SU-DHL-6 (cell line): ENCODE data around the gene CPE.

Source experiments
- H2AFZ ChIP-seq: fragments of 200-600 bp; sonication (generic); 2 replicates; pipeline ENCODE4 v1.6.1; 2014; ENCODE audit warnings: low read depth, mild to moderate bottlenecking, moderate library complexity, mixed read lengths, antibody characterized with exemption, low read length; ENCODE audit not compliant: severe bottlenecking
- H3F3A ChIP-seq: fragments of 200-600 bp; shearing (Covaris generic); 2 replicates; pipeline ENCODE4 v1.6.0; 2016; ENCODE audit warnings: antibody characterized with exemption, mild to moderate bottlenecking; ENCODE audit not compliant: insufficient read depth
- H3K27ac ChIP-seq: fragments of 200-600 bp; sonication (generic); 2 replicates; pipeline ENCODE4 v1.5.1; 2016; ENCODE audit warnings: low read depth, mild to moderate bottlenecking, low read length, moderate library complexity, mixed read lengths
- H3K27me3 ChIP-seq: fragments of 200-600 bp; sonication (generic), shearing (Covaris generic); 2 replicates; pipeline ENCODE4 v1.6.0; 2014; ENCODE audit warnings: mild to moderate bottlenecking, low read length
- H3K36me3 ChIP-seq: fragments of 200-600 bp; sonication (generic); 2 replicates; pipeline ENCODE4 v1.6.1; 2014; ENCODE audit warnings: mild to moderate bottlenecking, low read length, mixed read lengths
- H3K4me2 ChIP-seq: fragments of 300-600, 200-600 bp; shearing (Covaris generic), sonication (generic); 2 replicates; pipeline ENCODE4 v1.6.0; 2014; ENCODE audit warnings: low read length, low read depth, mild to moderate bottlenecking; ENCODE audit not compliant: poor library complexity, severe bottlenecking
- H3K4me3 ChIP-seq: fragments of 200-600 bp; sonication (generic); 2 replicates; pipeline ENCODE4 v1.5.1; 2014; ENCODE audit warnings: antibody characterized with exemption, low read length, mild to moderate bottlenecking, mixed read lengths; ENCODE audit not compliant: insufficient read depth, poor library complexity, severe bottlenecking
- H3K79me2 ChIP-seq: fragments of 200-600 bp; sonication (generic); 2 replicates; pipeline ENCODE4 v1.6.1; 2014; ENCODE audit warnings: mild to moderate bottlenecking, low read length, moderate library complexity; ENCODE audit not compliant: insufficient read depth
- H3K9ac ChIP-seq: fragments of 200-600 bp; sonication (generic); 2 replicates; pipeline ENCODE4 v1.7.0; 2014; ENCODE audit warnings: mild to moderate bottlenecking, low read length
- H3K9me2 ChIP-seq: fragments of 200-600 bp; sonication (generic); replicated peaks from 2 replicates; pipeline ENCODE4 v1.6.1; 2014; ENCODE audit warnings: low read length; ENCODE audit not compliant: insufficient read depth
- H3K9me3 ChIP-seq: fragments of 200-600 bp; sonication (generic); 2 replicates; pipeline ENCODE4 v1.6.1; 2014; ENCODE audit warnings: low read length, mixed read lengths; ENCODE audit not compliant: insufficient read depth
- H4K20me1 ChIP-seq: fragments of 200-600 bp; sonication (generic); 2 replicates; pipeline ENCODE4 v1.6.1; 2014; ENCODE audit warnings: low read depth, mild to moderate bottlenecking, antibody characterized with exemption, low read length, moderate library complexity, mixed read lengths
- CTCF ChIP-seq: fragments of 200-600 bp; sonication (generic); IDR thresholded peaks from one replicate; pipeline ENCODE4 v1.5.1; 2017; ENCODE audit warnings: antibody characterized with exemption, mild to moderate bottlenecking, low read length, moderate library complexity; ENCODE audit not compliant: insufficient read depth, poor library complexity, severe bottlenecking
- EZH2phosphoT487 ChIP-seq: fragments of 200-600 bp; sonication (generic), shearing (Covaris generic); conservative IDR thresholded peaks from 2 replicates; pipeline ENCODE4 v1.6.1; 2018; ENCODE audit warnings: mild to moderate bottlenecking, antibody characterized with exemption, low read length, moderate library complexity, mixed read lengths

CPE gene

DNA sequence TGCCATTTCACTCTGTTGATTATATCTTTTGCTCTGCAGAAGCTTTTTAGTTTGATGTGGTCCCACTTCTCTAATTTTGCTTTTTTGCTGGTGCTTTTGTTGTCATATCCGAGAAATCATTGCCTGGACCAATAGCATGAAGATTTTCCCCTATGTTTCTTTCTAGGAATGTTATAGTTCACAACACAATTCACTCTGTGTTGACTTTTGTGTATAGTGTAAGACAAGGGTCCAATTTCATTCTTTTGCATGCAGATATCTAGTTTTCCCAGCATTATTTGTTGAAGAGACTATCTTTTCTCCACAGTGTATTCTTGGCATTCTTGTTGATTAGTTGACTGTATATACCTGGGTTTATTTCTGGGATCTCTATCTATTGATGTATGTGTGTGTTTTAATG is 8.3 kb upstream of the CPE start:
- H3K4me3 ChIP-seq, result no peak overlapping the region
- no peaks in the 10 kb centered on the region for H4K20me1 ChIP-seq
- no peaks in the 10 kb centered on the region for H3K79me2 ChIP-seq
- H3K27ac ChIP-seq, result no peak overlapping the region
- no peaks in the 10 kb centered on the region for H3F3A ChIP-seq
- H3K9ac ChIP-seq, result no peak overlapping the region
- no peak overlapping the region for H3K4me2 ChIP-seq
- TF ChIP-seq EZH2phosphoT487 (no peak), CTCF (no peak)
- no peaks in the 10 kb centered on the region for H3K9me3 ChIP-seq
- H2AFZ ChIP-seq, result no peak overlapping the region
- H3K27me3 ChIP-seq, result no peaks in the 10 kb centered on the region
- no peaks in the 10 kb centered on the region for H3K9me2 ChIP-seq
- H3K36me3 ChIP-seq, result no peaks in the 10 kb centered on the region

DNA sequence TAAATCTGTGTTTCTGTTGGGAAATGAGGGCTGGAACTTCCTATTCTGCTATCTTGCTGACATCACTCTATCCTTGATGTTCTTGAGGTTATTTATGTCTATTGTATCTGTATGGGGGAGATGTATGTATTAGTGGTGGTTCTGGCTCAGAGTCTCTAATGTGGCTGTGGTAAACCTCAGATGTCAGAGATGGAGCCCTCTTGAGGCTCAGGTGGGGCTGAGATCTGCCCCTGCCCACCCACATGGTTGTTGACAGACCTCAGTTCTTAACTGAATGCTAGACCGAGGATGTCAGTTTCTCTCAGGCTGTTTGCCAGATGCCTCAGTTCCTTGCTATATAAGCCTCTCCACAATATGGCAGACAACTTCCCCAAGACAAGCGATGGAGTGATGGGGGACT is 3.3 kb upstream of the CPE start:
- no peaks in the 10 kb centered on the region for H4K20me1 ChIP-seq
- no peak for TF ChIP-seq CTCF
- no peak for TF ChIP-seq EZH2phosphoT487

DNA sequence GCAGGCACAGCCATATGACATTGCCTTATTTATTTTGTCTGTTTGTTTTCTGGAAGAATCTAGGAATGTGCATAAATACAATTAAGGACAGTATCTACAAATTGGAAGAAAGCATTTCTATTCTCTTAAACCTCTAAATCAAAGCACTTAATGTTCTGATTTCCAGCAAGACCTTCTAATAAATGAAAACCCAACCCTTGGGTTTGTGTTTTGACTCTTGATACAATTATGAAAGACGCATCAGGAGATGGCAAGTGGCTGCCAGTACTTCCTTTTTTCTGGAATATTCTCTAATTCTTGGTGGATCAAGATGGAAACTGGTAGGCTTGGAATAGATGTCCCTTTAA is 437 bp upstream of the CPE start:
- Histone ChIP-seq H3K9ac (no peak overlapping the region), H3K9me2 (no peaks in the 10 kb centered on the region), H3K27me3 (no peaks in the 10 kb centered on the region; the same call in 1 of the 2 replicates), H3F3A (no peaks in the 10 kb centered on the region), H3K4me3 (no peak overlapping the region), H3K27ac (no peak overlapping the region), H2AFZ (no peak overlapping the region), H3K4me2 (no peak overlapping the region), H3K9me3 (no peaks in the 10 kb centered on the region), H3K36me3 (no peaks in the 10 kb centered on the region), H4K20me1 (no peaks in the 10 kb centered on the region), H3K79me2 (no peaks in the 10 kb centered on the region)
- TF ChIP-seq CTCF (no peak), EZH2phosphoT487 (no peak)

More for the DNA sequence above, 3.3 kb upstream of the CPE start:
- H3K36me3 ChIP-seq, result no peaks in the 10 kb centered on the region
- no peaks in the 10 kb centered on the region for H3K79me2 ChIP-seq
- H3K9me2 ChIP-seq, result no peaks in the 10 kb centered on the region
- no peaks in the 10 kb centered on the region for H3K9me3 ChIP-seq
- H3K9ac ChIP-seq, result no peak overlapping the region
- H3K27ac ChIP-seq, result no peak overlapping the region
- H3K4me2 ChIP-seq, result no peak overlapping the region
- no peak overlapping the region for H2AFZ ChIP-seq
- no peaks in the 10 kb centered on the region; the same call in 1 of the 2 replicates for H3K27me3 ChIP-seq
- H3F3A ChIP-seq, result no peaks in the 10 kb centered on the region
- H3K4me3 ChIP-seq, result no peak overlapping the region

DNA sequence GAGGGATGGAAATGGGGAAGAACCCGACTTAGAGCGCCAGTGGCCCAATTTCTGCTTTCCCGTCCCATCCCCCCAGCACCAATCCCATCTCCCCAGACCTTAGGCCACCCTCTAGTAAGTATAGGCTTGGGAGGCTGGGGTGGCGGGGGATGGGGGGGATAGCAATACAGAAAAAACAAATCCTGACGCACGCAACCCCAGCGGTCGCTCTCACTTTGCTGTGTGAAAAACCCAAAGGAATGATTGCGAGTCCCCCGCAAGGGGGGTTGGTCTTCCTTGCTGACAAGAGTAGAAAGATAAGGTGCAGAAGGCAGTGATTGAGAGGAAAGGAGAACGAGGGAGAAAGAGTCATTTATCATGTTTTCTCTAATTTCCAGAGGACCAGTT is 863 bp downstream of the CPE start:
- H3K27ac ChIP-seq, result no peak overlapping the region
- H2AFZ ChIP-seq, result no peak overlapping the region
- H3K9me2 ChIP-seq, result no peaks in the 10 kb centered on the region
- no peak overlapping the region for H3K4me3 ChIP-seq
- no peaks in the 10 kb centered on the region for H4K20me1 ChIP-seq
- no peaks in the 10 kb centered on the region; the same call in 1 of the 2 replicates for H3K27me3 ChIP-seq
- H3K9ac ChIP-seq, result no peak overlapping the region
- H3K9me3 ChIP-seq, result no peaks in the 10 kb centered on the region
- no peaks in the 10 kb centered on the region for H3K79me2 ChIP-seq
- no peak overlapping the region for H3K4me2 ChIP-seq
- H3F3A ChIP-seq, result no peaks in the 10 kb centered on the region
- H3K36me3 ChIP-seq, result no peaks in the 10 kb centered on the region
- no peak for TF ChIP-seq CTCF
- TF ChIP-seq EZH2phosphoT487, result no peak
